ENCODE measurements around the gene FOXP1. TPM values are rescaled to one million over a fixed set of nuclear protein-coding genes. Genes with fewer than 3 reads are reported as not detected.

The FOXP1 gene
- total and polyA plus RNA-seq, 2 experiments from 2014 or later: 76.8 to 99.8 TPM

DNA sequence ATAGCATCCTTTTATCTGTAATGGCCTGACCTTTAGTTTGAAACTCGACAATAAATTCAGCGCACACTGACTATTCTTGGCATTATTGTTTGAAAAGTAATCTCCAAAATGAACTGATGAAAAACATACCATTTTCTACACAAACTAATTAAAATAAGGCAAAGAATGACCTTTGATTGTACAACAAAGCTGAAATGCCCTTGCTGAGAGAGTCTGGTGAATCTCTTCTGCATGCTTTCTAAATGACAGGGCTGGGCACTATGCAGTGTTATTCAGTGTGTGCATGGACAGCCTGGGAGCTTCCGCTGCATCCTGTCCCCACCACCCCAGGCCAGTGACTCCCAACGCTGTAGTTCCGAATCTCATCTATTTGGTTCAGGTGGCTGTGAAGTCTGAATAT lies 530.8 kb downstream of the FOXP1 start:
- WGBS (ENCODE audit: low lambda C conversion rate, missing lambda C conversion rate): 67% methylated on average over 5 of the region's 5 CpGs
- Histone ChIP-seq H4K20me1 (ENCODE audit: insufficient read depth, poor library complexity, severe bottlenecking) (peaks cover 10% of the 10 kb centered on the region), H3K9me2 (replicated peaks; ENCODE audit: insufficient read depth) (no peaks in the 10 kb centered on the region), H2AFZ (no peak overlapping the region), H3K27ac (peak overlapping the region; percentile 13), H3K27me3 (no peaks in the 10 kb centered on the region), H3K36me3 (replicated peaks; ENCODE audit: insufficient read depth, low read depth) (peaks cover 4% of the 10 kb centered on the region), H3K4me1 (ENCODE audit: insufficient read depth) (peaks cover 55% of the 10 kb centered on the region), H3K79me2 (peaks cover 76% of the 10 kb centered on the region), H3K4me3 (no peak overlapping the region), H3K9me3 (ENCODE audit: low read depth) (no peaks in the 10 kb centered on the region), H3K4me2 (peak overlapping the region; percentile 5)
- no peak for TF ChIP-seq EZH2phosphoT487 (IDR thresholded peaks at IDR 0.05; ENCODE audit: low read depth, severe bottlenecking, unreplicated experiment)
- DNase-seq (ENCODE audit: low spot score): no peak

- H3K4me1 ChIP-seq (ENCODE audit: insufficient read depth): peaks cover 55% of the 10 kb centered on the region
- peaks cover 4% of the 10 kb centered on the region for H3K36me3 ChIP-seq (replicated peaks; ENCODE audit: insufficient read depth, low read depth)
- no peak overlapping the region for H3K4me3 ChIP-seq
- peak overlapping the region; percentile 5 for H3K4me2 ChIP-seq
- H3K9me2 ChIP-seq (replicated peaks; ENCODE audit: insufficient read depth): no peaks in the 10 kb centered on the region
- H3K79me2 ChIP-seq: peaks cover 76% of the 10 kb centered on the region
- WGBS (ENCODE audit: low lambda C conversion rate, missing lambda C conversion rate): 39% methylated on average over 7 of the region's 7 CpGs
- TF ChIP-seq CTCF (IDR thresholded peaks at IDR 0.05; ENCODE audit: poor library complexity): no peak
- no peak for TF ChIP-seq EZH2 (IDR thresholded peaks at IDR 0.05; ENCODE audit: borderline replicate concordance)
- no peak for TF ChIP-seq EZH2phosphoT487 (IDR thresholded peaks at IDR 0.05; ENCODE audit: low read depth, severe bottlenecking, unreplicated experiment)
- H3K27me3 ChIP-seq: no peaks in the 10 kb centered on the region
- no peak for DNase-seq (ENCODE audit: low spot score)
- H2AFZ ChIP-seq: no peak overlapping the region
- peak overlapping the region; percentile 13 for H3K27ac ChIP-seq
- no peaks in the 10 kb centered on the region for H3K9me3 ChIP-seq (ENCODE audit: low read depth)
- H4K20me1 ChIP-seq (ENCODE audit: insufficient read depth, poor library complexity, severe bottlenecking): peaks cover 8% of the 10 kb centered on the region
Measured at GRCh38 chr3:71051893-71052687, 531.4 kb downstream of the FOXP1 start.

DNA sequence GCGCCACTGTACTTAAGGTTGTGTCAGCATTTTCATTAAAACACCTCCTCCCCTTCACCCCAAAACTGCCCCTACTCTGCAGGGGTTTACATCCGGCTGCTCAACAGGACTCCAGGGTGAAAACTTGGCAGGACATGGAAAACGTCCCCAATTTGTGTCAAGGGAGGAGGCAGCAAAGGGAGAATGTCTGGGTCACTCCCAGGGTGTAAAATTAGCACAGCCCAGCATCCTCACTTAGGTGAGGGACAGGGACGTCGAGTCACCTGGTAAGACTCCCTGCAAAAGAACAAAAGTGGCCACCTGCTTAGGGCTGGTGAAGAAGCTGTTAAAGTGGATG lies 532.3 kb downstream of the FOXP1 start:
- Histone ChIP-seq H3K4me2 (no peak overlapping the region), H3K36me3 (replicated peaks; ENCODE audit: insufficient read depth, low read depth) (peaks cover 4% of the 10 kb centered on the region), H3K4me3 (no peak overlapping the region), H3K9me3 (ENCODE audit: low read depth) (no peaks in the 10 kb centered on the region), H3K4me1 (ENCODE audit: insufficient read depth) (peaks cover 55% of the 10 kb centered on the region), H3K27ac (peak overlapping the region; percentile 74), H3K27me3 (no peaks in the 10 kb centered on the region), H2AFZ (no peak overlapping the region), H3K79me2 (peaks cover 75% of the 10 kb centered on the region), H4K20me1 (ENCODE audit: insufficient read depth, poor library complexity, severe bottlenecking) (peaks cover 8% of the 10 kb centered on the region), H3K9me2 (replicated peaks; ENCODE audit: insufficient read depth) (no peaks in the 10 kb centered on the region)
- no peak for DNase-seq (ENCODE audit: low spot score)
- 76% methylated on average over 5 of the region's 5 CpGs for WGBS (ENCODE audit: low lambda C conversion rate, missing lambda C conversion rate)
- TF ChIP-seq CTCF (IDR thresholded peaks at IDR 0.05; ENCODE audit: poor library complexity) (no peak), EZH2 (IDR thresholded peaks at IDR 0.05; ENCODE audit: borderline replicate concordance) (no peak), EZH2phosphoT487 (IDR thresholded peaks at IDR 0.05; ENCODE audit: low read depth, severe bottlenecking, unreplicated experiment) (no peak)

GRCh38 chr3:71050538-71051258 lies 532.8 kb downstream of the FOXP1 start:
- H3K36me3 ChIP-seq (replicated peaks; ENCODE audit: insufficient read depth, low read depth): peaks cover 4% of the 10 kb centered on the region
- no peak overlapping the region for H3K4me2 ChIP-seq
- peak overlapping the region; percentile 74 for H3K27ac ChIP-seq
- TF ChIP-seq EZH2 (IDR thresholded peaks at IDR 0.05; ENCODE audit: borderline replicate concordance) (no peak), CTCF (IDR thresholded peaks at IDR 0.05; ENCODE audit: poor library complexity) (no peak), EZH2phosphoT487 (IDR thresholded peaks at IDR 0.05; ENCODE audit: low read depth, severe bottlenecking, unreplicated experiment) (no peak)
- no peaks in the 10 kb centered on the region for H3K9me3 ChIP-seq (ENCODE audit: low read depth)
- H4K20me1 ChIP-seq (ENCODE audit: insufficient read depth, poor library complexity, severe bottlenecking): peaks cover 8% of the 10 kb centered on the region
- no peak overlapping the region for H2AFZ ChIP-seq
- peaks cover 74% of the 10 kb centered on the region for H3K79me2 ChIP-seq
- WGBS (ENCODE audit: low lambda C conversion rate, missing lambda C conversion rate): 61% methylated on average over 6 of the region's 6 CpGs
- no peaks in the 10 kb centered on the region for H3K27me3 ChIP-seq
- H3K4me1 ChIP-seq (ENCODE audit: insufficient read depth): peaks cover 55% of the 10 kb centered on the region
- no peak overlapping the region for H3K4me3 ChIP-seq
- no peak for DNase-seq (ENCODE audit: low spot score)
- H3K9me2 ChIP-seq (replicated peaks; ENCODE audit: insufficient read depth): no peaks in the 10 kb centered on the region
